Stomach (tissue), 9 donors: ENCODE data around the gene RSAD1. TPM values are rescaled to one million over a fixed set of nuclear protein-coding genes. Genes with fewer than 3 reads are reported as not detected.

ENCODE experiments used
- DNase-seq, 2 donors: peaks; one replicate each; pipeline versions ENCODE4 v3.0.0 to v3.0.0-alpha.2; 2013 to 2019
- H3K27ac ChIP-seq, 5 donors: fragments of 200-600 bp in 4 of 5; sonication (generic) in 4 of 5; one replicate each; pipeline ENCODE4 v1.5.1; 2013 to 2019; ENCODE audit warnings: mild to moderate bottlenecking in 1 of 5, moderate library complexity in 1 of 5
- H3K27me3 ChIP-seq, 3 donors: fragments of 200-600 bp; sonication (generic); one replicate each; pipeline ENCODE4 v1.5.1; 2017 to 2019; ENCODE audit warnings: mixed run types in 1 of 3
- H3K36me3 ChIP-seq, 4 donors: fragments of 200-600 bp; sonication (generic); 1 replicate in 3 of 4; 2 replicates in 1 of 4; pipeline ENCODE4 v1.5.1; 2016 to 2019
- H3K4me1 ChIP-seq, 4 donors: fragments of 200-600 bp; sonication (generic); one replicate each; pipeline ENCODE4 v1.5.1; 2016 to 2019
- H3K4me3 ChIP-seq, 4 donors: fragments of 200-600 bp; sonication (generic) in 3 of 4; one replicate each; pipeline ENCODE4 v1.5.1; 2016 to 2019; ENCODE audit warnings: mild to moderate bottlenecking in 1 of 4
- H3K9me3 ChIP-seq, 4 donors: fragments of 200-600 bp; sonication (generic); one replicate each; pipeline ENCODE4 v1.5.1; 2016 to 2019
- EP300 ChIP-seq: sonication (generic); formaldehyde crosslinking; IDR thresholded peaks from one replicate; pipeline ENCODE4 v1.6.1; 2017; ENCODE audit warnings: antibody characterized with exemption
- POLR2A ChIP-seq, 4 donors: fragments of 450-650 bp; IDR thresholded peaks; one replicate each; pipeline ENCODE4 v1.6.1; 2016; ENCODE audit warnings: antibody characterized with exemption in 4 of 4, control low read depth in 2 of 4, mild to moderate bottlenecking in 1 of 4, moderate library complexity in 1 of 4
- POLR2AphosphoS5 ChIP-seq, 3 donors: sonication (generic); formaldehyde crosslinking; IDR thresholded peaks; one replicate each; pipeline ENCODE4 v1.6.1; 2016; ENCODE audit warnings: antibody characterized with exemption in 3 of 3
- WGBS, 5 donors: extraction: QIAGEN DNeasy Blood & Tissue Kit in 3 of 5; methylation state at CpG; one replicate each; pipeline versions ENCODE4 v1.1.5 to v1.1.7; 2013 to 2018; 5-methylcytosine and 5-hydroxymethylcytosine counted together
- intact Hi-C: fragments of 100-400 bp; cut with DNase I; formaldehyde crosslinking; loops from one replicate; pipeline ENCODE4 v1.15.1; 2023; ENCODE audit warnings: low total_unique reads
- polyA plus RNA-seq, 3 donors: library from polyadenylated mRNA; stranded (reverse); fragments of 200-250 nt; gene quantifications; one replicate each; pipeline ENCODE4 v1.2.3, GENCODE V29; 2013
- total RNA-seq, 5 donors: library from RNA; depleted of rRNA; stranded (reverse); fragments of >200 nt; gene quantifications; one replicate each; pipeline versions ENCODE4 v1.1.0 to v1.2.3, GENCODE V29; 2014 to 2016
- TF ChIP-seq, protein P1 (sequence below), 7 experiments: fragments of 450-650 bp in 4 of 7; fragments of 200-600 bp in 3 of 7; sonication (generic) in 3 of 7; IDR thresholded peaks; one replicate each; pipeline ENCODE4 v1.5.1; 2016 to 2019; ENCODE audit warnings: antibody characterized with exemption in 7 of 7, control low read depth in 2 of 7, mild to moderate bottlenecking in 1 of 7
- donor health status: healthy with polysubstance abuse.
- donor health status: Bipolar disorder and iron deficiency.
- donor health status: healthy.

The RSAD1 gene
- total and polyA plus RNA-seq, 8 donors: 18.7 to 54.8 (median 26.3) TPM

DNA sequence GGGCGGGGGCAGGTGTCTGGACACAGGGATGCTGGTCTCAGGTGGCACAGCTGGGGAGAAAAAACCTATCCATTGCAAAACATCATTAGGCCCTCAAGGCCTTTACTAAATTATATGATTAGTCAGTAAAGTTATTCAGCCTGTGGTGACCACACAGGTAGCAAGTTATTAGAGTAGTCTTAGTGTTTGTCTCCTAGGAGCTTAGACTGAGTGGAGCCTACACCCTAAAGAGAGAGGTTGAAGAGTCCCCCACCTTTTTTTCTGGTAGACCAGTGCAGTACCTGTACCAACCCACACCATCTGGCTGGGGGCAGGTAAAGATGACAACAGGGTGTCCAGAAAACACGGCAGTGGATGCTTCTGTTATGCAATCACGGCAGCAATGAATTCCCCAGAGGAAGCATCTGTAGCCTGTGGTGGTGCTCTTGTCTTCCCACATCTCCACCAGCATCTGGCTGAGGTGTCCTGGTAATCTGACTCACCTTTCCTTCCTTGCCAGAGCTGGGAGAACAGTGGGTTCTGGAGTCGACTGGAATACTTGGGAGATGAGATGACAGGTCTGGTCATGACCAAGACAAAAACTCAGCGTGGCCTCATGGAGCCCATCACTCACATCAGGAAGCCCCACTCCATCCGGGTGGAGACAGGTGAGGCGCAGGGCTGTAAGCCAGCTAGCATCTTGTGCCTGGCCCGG lies 40.6 kb downstream of the RSAD1 start:
- Histone ChIP-seq H3K4me1 (peaks cover 0 to 9% (median 6%) of the 10 kb centered on the region in 4 donors), H3K9me3 (no peaks in the 10 kb centered on the region), H3K4me3 (no peak overlapping the region), H3K27me3 (no peaks in the 10 kb centered on the region), H3K27ac (peak overlapping the region in 2 of 5 donors; percentile 33 to 57), H3K36me3 (no peaks in the 10 kb centered on the region)
- 83 to 92% (median 86%) methylated on average over 6 to 8 of the region's 8 CpGs for WGBS, 5 donors
- TF ChIP-seq POLR2AphosphoS5 (IDR thresholded peaks at IDR 0.05) (no peak), EP300 (no peak), POLR2A (IDR thresholded peaks at IDR 0.05) (no peak)
- TF ChIP-seq, protein P1, sequence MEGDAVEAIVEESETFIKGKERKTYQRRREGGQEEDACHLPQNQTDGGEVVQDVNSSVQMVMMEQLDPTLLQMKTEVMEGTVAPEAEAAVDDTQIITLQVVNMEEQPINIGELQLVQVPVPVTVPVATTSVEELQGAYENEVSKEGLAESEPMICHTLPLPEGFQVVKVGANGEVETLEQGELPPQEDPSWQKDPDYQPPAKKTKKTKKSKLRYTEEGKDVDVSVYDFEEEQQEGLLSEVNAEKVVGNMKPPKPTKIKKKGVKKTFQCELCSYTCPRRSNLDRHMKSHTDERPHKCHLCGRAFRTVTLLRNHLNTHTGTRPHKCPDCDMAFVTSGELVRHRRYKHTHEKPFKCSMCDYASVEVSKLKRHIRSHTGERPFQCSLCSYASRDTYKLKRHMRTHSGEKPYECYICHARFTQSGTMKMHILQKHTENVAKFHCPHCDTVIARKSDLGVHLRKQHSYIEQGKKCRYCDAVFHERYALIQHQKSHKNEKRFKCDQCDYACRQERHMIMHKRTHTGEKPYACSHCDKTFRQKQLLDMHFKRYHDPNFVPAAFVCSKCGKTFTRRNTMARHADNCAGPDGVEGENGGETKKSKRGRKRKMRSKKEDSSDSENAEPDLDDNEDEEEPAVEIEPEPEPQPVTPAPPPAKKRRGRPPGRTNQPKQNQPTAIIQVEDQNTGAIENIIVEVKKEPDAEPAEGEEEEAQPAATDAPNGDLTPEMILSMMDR (IDR thresholded peaks at IDR 0.05): no peak
- intact Hi-C loops: no loop called here
- no peak for DNase-seq

DNA sequence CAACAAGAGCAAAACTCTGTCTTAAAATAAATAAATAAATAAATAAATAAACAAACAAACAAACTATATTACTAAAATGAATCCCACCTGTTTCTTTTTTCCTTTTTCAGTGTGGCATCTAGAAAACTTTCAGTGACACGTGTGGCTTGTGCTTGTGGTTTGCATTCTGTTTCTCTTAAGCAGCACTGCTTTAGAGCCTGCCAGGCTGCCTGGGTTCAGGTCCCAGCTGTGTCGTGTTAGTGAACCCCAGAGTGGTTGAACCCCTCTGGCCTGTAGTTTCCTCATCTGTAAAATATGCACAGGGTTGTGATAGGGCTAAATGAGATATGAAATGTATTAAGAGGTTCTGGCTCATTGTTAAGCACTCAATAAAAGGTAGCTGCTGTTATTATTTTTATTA lies 41.8 kb downstream of the RSAD1 start:
- no peak for DNase-seq
- H3K4me1 ChIP-seq: peaks cover 0 to 9% (median 6%) of the 10 kb centered on the region in 4 donors
- H3K9me3 ChIP-seq: no peaks in the 10 kb centered on the region
- H3K27ac ChIP-seq: no peak overlapping the region
- no peak overlapping the region for H3K4me3 ChIP-seq
- intact Hi-C loops: no loop called here
- whole genome bisulfite sequencing, 5 donors: 61 to 83% (median 75%) methylated on average over 2 of the region's 2 CpGs
- TF ChIP-seq POLR2AphosphoS5 (IDR thresholded peaks at IDR 0.05) (no peak), EP300 (no peak), POLR2A (IDR thresholded peaks at IDR 0.05) (no peak)
- TF ChIP-seq, protein P1 (IDR thresholded peaks at IDR 0.05): no peak
- no peaks in the 10 kb centered on the region for H3K36me3 ChIP-seq
- no peaks in the 10 kb centered on the region for H3K27me3 ChIP-seq

DNA sequence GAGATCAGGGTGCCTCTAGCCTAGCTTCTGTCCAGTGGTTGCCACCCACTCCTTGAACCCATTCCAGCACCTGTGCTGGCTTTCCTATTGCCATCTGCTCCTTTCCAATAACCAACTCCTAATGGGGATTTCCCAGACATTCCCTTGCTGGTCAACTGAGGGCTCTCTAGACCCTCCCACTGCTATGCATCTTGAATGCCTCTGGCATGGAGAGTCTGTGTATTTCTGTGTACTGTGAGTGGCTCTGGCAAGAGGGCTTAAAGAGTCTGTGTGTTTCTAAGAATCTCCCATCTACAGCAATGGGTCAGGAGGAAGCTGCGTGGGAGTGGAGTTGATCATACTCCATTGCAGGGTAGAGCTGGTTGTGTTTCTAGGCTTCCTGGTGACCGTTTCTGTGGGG lies 42.9 kb downstream of the RSAD1 start:
- no peak for DNase-seq
- 74 to 100% (median 85%) methylated on average over 1 to 2 of the region's 2 CpGs for WGBS, 5 donors

DNA sequence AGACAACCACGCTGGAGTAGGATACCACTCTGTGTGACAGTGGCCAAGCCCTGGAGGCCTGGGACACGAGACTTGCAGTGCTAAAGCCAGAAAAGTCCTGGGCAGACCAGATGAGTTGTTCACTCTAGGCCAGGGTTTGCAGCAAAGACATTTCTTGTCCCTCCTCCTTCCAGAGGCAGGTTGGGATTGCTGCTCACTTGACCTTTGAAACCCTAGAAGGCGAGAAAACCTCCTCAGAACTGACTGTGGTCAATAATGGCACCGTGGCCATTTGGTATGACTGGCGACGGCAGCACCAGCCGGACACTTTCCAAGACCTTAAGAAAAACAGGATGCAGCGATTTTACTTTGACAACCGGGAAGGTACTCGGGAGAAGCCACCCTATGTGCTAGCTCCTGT lies 44.1 kb downstream of the RSAD1 start:
- intact Hi-C loops: no loop called here
- DNase-seq: no peak
- H3K27ac ChIP-seq: no peak overlapping the region
- H3K36me3 ChIP-seq: no peaks in the 10 kb centered on the region
- H3K9me3 ChIP-seq: no peaks in the 10 kb centered on the region
- peaks cover 0 to 9% (median 6%) of the 10 kb centered on the region in 4 donors for H3K4me1 ChIP-seq
- no peaks in the 10 kb centered on the region for H3K27me3 ChIP-seq
- 94 to 98% (median 95%) methylated on average over 10 of the region's 10 CpGs for WGBS, 5 donors
- no peak overlapping the region for H3K4me3 ChIP-seq
- TF ChIP-seq, protein P1 (IDR thresholded peaks at IDR 0.05): no peak
- TF ChIP-seq POLR2A (IDR thresholded peaks at IDR 0.05) (no peak), POLR2AphosphoS5 (IDR thresholded peaks at IDR 0.05) (no peak), EP300 (no peak)

More for the DNA sequence above, 42.9 kb downstream of the RSAD1 start:
- H3K36me3 ChIP-seq: no peaks in the 10 kb centered on the region
- H3K4me1 ChIP-seq: peaks cover 0 to 9% (median 6%) of the 10 kb centered on the region in 4 donors
- no peaks in the 10 kb centered on the region for H3K27me3 ChIP-seq
- H3K9me3 ChIP-seq: no peaks in the 10 kb centered on the region
- TF ChIP-seq POLR2AphosphoS5 (IDR thresholded peaks at IDR 0.05) (no peak), POLR2A (IDR thresholded peaks at IDR 0.05) (no peak), EP300 (no peak)
- TF ChIP-seq, protein P1 (IDR thresholded peaks at IDR 0.05): no peak
- no peak overlapping the region for H3K4me3 ChIP-seq
- no peak overlapping the region for H3K27ac ChIP-seq
- intact Hi-C loops: no loop called here
